Activated naive CD4-positive, alpha-beta T cell treated with anti-CD3 and anti-CD28 coated beads for 36 hours (primary cell): ENCODE measurements around the gene CDCA4. TPM values are rescaled to one million over a fixed set of nuclear protein-coding genes. Genes with fewer than 3 reads are reported as not detected.

Experiments used
- CTCF ChIA-PET: fragments of 350-600 bp; sonication (Branson Sonifier 250); formaldehyde crosslinking; loops from one replicate; lab custom pipeline; 2021; ENCODE audit warnings: antibody characterized with exemption; lab: Charles Lee
- DNase-seq: peaks from one replicate; pipeline ENCODE4 v3.0.0-alpha.2; 2020
- H3K27ac Mint-ChIP-seq: one replicate; pipeline ENCODE4 v1.8.0; 2021; ENCODE audit warnings: mild to moderate bottlenecking, mixed read lengths
- H3K27me3 Mint-ChIP-seq: one replicate; pipeline ENCODE4 v1.8.0; 2021; ENCODE audit warnings: low read depth, mixed read lengths
- H3K36me3 Mint-ChIP-seq: one replicate; pipeline ENCODE4 v1.8.0; 2021; ENCODE audit warnings: low read depth, mixed read lengths
- H3K4me1 Mint-ChIP-seq: one replicate; pipeline ENCODE4 v1.8.0; 2021; ENCODE audit warnings: low read depth, mixed read lengths
- H3K4me3 Mint-ChIP-seq: one replicate; pipeline ENCODE4 v1.8.0; 2021; ENCODE audit warnings: mild to moderate bottlenecking, moderate library complexity, mixed read lengths
- H3K9me3 Mint-ChIP-seq: one replicate; pipeline ENCODE4 v1.8.0; 2021; ENCODE audit warnings: mixed read lengths
- intact Hi-C: fragments of 100-400 bp; cut with micrococcal nuclease; formaldehyde crosslinking; loops from one replicate; pipeline ENCODE4 v1.15.1; 2023
- total RNA-seq, 2 experiments: library from RNA; stranded (reverse); gene quantifications; one replicate each; pipeline ENCODE4 v1.2.3, GENCODE V29; 2021

The CDCA4 gene
- total RNA-seq, 2 experiments from 2014 or later = 59.6 to 60.4 TPM

GRCh38 chr14:105006831-105007592, 13.9 kb downstream of the CDCA4 start:
- Mint-ChIP-seq H3K36me3 (peaks cover 21% of the 10 kb centered on the region), H3K9me3 (no peaks in the 10 kb centered on the region), H3K4me1 (no peaks in the 10 kb centered on the region), H3K4me3 (no peak overlapping the region), H3K27me3 (no peaks in the 10 kb centered on the region), H3K27ac (no peak overlapping the region)
- intact Hi-C loops = no loop called here
- CTCF ChIA-PET = interaction anchor here (0.6 kb wide), 1 partner anchor 13 kb away, joined by 3 read pairs; no protein-coding TSS in a partner anchor
- no peak for DNase-seq

- Mint-ChIP-seq H3K4me1 (no peaks in the 10 kb centered on the region), H3K4me3 (no peak overlapping the region), H3K27me3 (no peaks in the 10 kb centered on the region), H3K27ac (no peak overlapping the region), H3K9me3 (no peaks in the 10 kb centered on the region), H3K36me3 (peaks cover 13% of the 10 kb centered on the region)
- DNase-seq = no peak
- intact Hi-C loops = no loop called here
- CTCF ChIA-PET = interaction anchor here (0.7 to 1.3 kb wide), 3 partner anchors 31 to 39 kb away, joined by 3 to 5 read pairs (median 3); no protein-coding TSS in a partner anchor
These were observed 14.7 kb downstream of the CDCA4 start for GRCh38 chr14:105005929-105006830.

- H3K36me3 Mint-ChIP-seq = peaks cover 10% of the 10 kb centered on the region
- H3K27ac Mint-ChIP-seq = no peak overlapping the region
- no peak for DNase-seq
- H3K4me3 Mint-ChIP-seq = no peak overlapping the region
- H3K27me3 Mint-ChIP-seq = no peaks in the 10 kb centered on the region
- intact Hi-C loops = no loop called here
- H3K4me1 Mint-ChIP-seq = no peaks in the 10 kb centered on the region
- H3K9me3 Mint-ChIP-seq = no peaks in the 10 kb centered on the region
- CTCF ChIA-PET = interaction anchor here (0.7 to 1.3 kb wide), 2 partner anchors 30 to 40 kb away, joined by 3 to 5 read pairs; no protein-coding TSS in a partner anchor
These were observed 15.5 kb downstream of the CDCA4 start for GRCh38 chr14:105005329-105005928.

- Mint-ChIP-seq H3K27ac (no peak overlapping the region), H3K9me3 (no peaks in the 10 kb centered on the region), H3K36me3 (no peaks in the 10 kb centered on the region), H3K27me3 (no peaks in the 10 kb centered on the region), H3K4me1 (no peaks in the 10 kb centered on the region), H3K4me3 (no peak overlapping the region)
- intact Hi-C loops = no loop called here
- no peak for DNase-seq
- CTCF ChIA-PET = interaction anchor here (0.8 kb wide), 1 partner anchor 46 kb away, joined by 3 read pairs; no protein-coding TSS in a partner anchor
These were observed 21.5 kb downstream of the CDCA4 start for GRCh38 chr14:104999361-104999760.

- intact Hi-C loops = no loop called here
- DNase-seq = no peak
- CTCF ChIA-PET = interaction anchor here (0.6 kb wide), 2 partner anchors 11 to 359 kb away, joined by 3 read pairs; no protein-coding TSS in a partner anchor
- H3K36me3 Mint-ChIP-seq = no peaks in the 10 kb centered on the region
- no peak overlapping the region for H3K27ac Mint-ChIP-seq
- H3K9me3 Mint-ChIP-seq = no peaks in the 10 kb centered on the region
- H3K4me1 Mint-ChIP-seq = no peaks in the 10 kb centered on the region
- H3K27me3 Mint-ChIP-seq = no peaks in the 10 kb centered on the region
- no peak overlapping the region for H3K4me3 Mint-ChIP-seq
These were observed 22.1 kb downstream of the CDCA4 start for GRCh38 chr14:104998801-104999200.

GRCh38 chr14:104996483-104996882, 24.4 kb downstream of the CDCA4 start:
- intact Hi-C loops = no loop called here
- Mint-ChIP-seq H3K27me3 (no peaks in the 10 kb centered on the region), H3K4me3 (no peak overlapping the region), H3K27ac (no peak overlapping the region), H3K9me3 (no peaks in the 10 kb centered on the region), H3K4me1 (no peaks in the 10 kb centered on the region), H3K36me3 (peaks cover 5% of the 10 kb centered on the region)
- DNase-seq = no peak
- CTCF ChIA-PET = interaction anchor here (1.0 to 1.1 kb wide), 2 partner anchors 21 to 50 kb away, joined by 3 to 5 read pairs; no protein-coding TSS in a partner anchor

GRCh38 chr14:104996032-104996431, 24.9 kb downstream of the CDCA4 start:
- Mint-ChIP-seq H3K9me3 (no peaks in the 10 kb centered on the region), H3K4me3 (no peak overlapping the region), H3K27me3 (no peaks in the 10 kb centered on the region), H3K4me1 (no peaks in the 10 kb centered on the region), H3K27ac (no peak overlapping the region), H3K36me3 (peaks cover 5% of the 10 kb centered on the region)
- CTCF ChIA-PET = interaction anchor here (1.0 to 1.1 kb wide), 2 partner anchors 21 to 51 kb away, joined by 3 to 5 read pairs; no protein-coding TSS in a partner anchor
- no peak for DNase-seq
- intact Hi-C loops = no loop called here

- Mint-ChIP-seq H3K27ac (no peak overlapping the region), H3K4me1 (no peaks in the 10 kb centered on the region), H3K4me3 (no peak overlapping the region), H3K9me3 (no peaks in the 10 kb centered on the region), H3K27me3 (no peaks in the 10 kb centered on the region), H3K36me3 (peaks cover 5% of the 10 kb centered on the region)
- no peak for DNase-seq
- intact Hi-C loops = no loop called here
- CTCF ChIA-PET = interaction anchor here (0.8 kb wide), 1 partner anchor 25 kb away, joined by 4 read pairs; no protein-coding TSS in a partner anchor
These were observed 25.9 kb downstream of the CDCA4 start for GRCh38 chr14:104994978-104995377.

GRCh38 chr14:104993808-104994591, 26.9 kb downstream of the CDCA4 start:
- CTCF ChIA-PET = interaction anchor here (0.7 to 1.2 kb wide), 4 partner anchors 18 to 51 kb away, joined by 3 to 4 read pairs (median 4); no protein-coding TSS in a partner anchor
- intact Hi-C loops = no loop called here
- no peak overlapping the region for H3K27ac Mint-ChIP-seq
- H3K27me3 Mint-ChIP-seq = no peaks in the 10 kb centered on the region
- peaks cover 5% of the 10 kb centered on the region for H3K36me3 Mint-ChIP-seq
- no peak for DNase-seq
- H3K4me3 Mint-ChIP-seq = no peak overlapping the region
- H3K4me1 Mint-ChIP-seq = no peaks in the 10 kb centered on the region
- H3K9me3 Mint-ChIP-seq = no peaks in the 10 kb centered on the region

- CTCF ChIA-PET = interaction anchor here (0.7 to 1.2 kb wide), 3 partner anchors 19 to 52 kb away, joined by 3 to 4 read pairs (median 3); no protein-coding TSS in a partner anchor
- DNase-seq = no peak
- Mint-ChIP-seq H3K36me3 (peaks cover 5% of the 10 kb centered on the region), H3K27ac (no peak overlapping the region), H3K9me3 (no peaks in the 10 kb centered on the region), H3K4me3 (no peak overlapping the region), H3K27me3 (no peaks in the 10 kb centered on the region), H3K4me1 (no peaks in the 10 kb centered on the region)
- intact Hi-C loops = no loop called here
These were observed 27.6 kb downstream of the CDCA4 start for GRCh38 chr14:104993306-104993705.

- Mint-ChIP-seq H3K27ac (no peak overlapping the region), H3K27me3 (no peaks in the 10 kb centered on the region), H3K9me3 (no peaks in the 10 kb centered on the region), H3K4me3 (no peak overlapping the region), H3K4me1 (no peaks in the 10 kb centered on the region), H3K36me3 (peaks cover 5% of the 10 kb centered on the region)
- no peak for DNase-seq
- intact Hi-C loops = no loop called here
- CTCF ChIA-PET = no interaction called here
These were observed 28.4 kb downstream of the CDCA4 start for GRCh38 chr14:104992501-104992900.
